ENCODE results near the gene GTPBP4. TPM values are rescaled to one million over a fixed set of nuclear protein-coding genes. Genes with fewer than 3 reads are reported as not detected.
"Not testable (repeated sequence)": the region's sequence is repeated elsewhere in the genome, so short reads cannot be mapped to it uniquely, and the experiment has no call there.

Gene GTPBP4
- total and polyA plus RNA-seq, 11 donors, result 13.3 to 52.0 (median 28.8) TPM

DNA sequence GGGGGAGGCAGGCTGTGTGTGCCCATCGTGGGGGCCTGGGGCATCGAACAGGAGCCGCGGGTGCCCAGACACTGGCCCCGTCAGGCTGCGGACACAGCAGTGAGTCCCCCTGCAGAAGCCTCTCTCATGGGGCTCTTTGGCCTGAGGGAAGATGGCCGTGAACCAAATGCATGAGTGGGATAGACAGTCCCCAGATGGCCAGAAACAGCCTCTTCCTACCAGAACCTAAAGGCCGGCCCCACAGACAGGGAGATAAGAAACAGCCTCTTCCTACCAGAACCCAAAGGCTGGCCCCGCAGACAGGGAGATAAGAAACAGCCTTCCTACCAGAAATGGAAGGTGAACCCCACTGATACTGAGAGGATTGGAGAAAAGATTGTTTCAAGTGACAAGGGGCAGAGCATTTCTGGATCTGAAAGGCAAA, 20.8 kb downstream of the GTPBP4 start:
- ATAC-seq (no peak), DNase-seq (no peak)
- Histone ChIP-seq H3K36me3 (peaks cover 2 to 100% (median 97%) of the 10 kb centered on the region in 9 donors), H3K27ac (no peak overlapping the region), H3K4me1 (no peaks in the 10 kb centered on the region), H3K27me3 (no peaks in the 10 kb centered on the region), H3K4me3 (no peak overlapping the region), H3K9me3 (no peaks in the 10 kb centered on the region)
- WGBS, 4 donors, result 72 to 83% (median 78%) methylated on average over 9 of the region's 9 CpGs
- no peak for TF ChIP-seq POLR2A (IDR thresholded peaks at IDR 0.05)
- TF ChIP-seq, protein P1, sequence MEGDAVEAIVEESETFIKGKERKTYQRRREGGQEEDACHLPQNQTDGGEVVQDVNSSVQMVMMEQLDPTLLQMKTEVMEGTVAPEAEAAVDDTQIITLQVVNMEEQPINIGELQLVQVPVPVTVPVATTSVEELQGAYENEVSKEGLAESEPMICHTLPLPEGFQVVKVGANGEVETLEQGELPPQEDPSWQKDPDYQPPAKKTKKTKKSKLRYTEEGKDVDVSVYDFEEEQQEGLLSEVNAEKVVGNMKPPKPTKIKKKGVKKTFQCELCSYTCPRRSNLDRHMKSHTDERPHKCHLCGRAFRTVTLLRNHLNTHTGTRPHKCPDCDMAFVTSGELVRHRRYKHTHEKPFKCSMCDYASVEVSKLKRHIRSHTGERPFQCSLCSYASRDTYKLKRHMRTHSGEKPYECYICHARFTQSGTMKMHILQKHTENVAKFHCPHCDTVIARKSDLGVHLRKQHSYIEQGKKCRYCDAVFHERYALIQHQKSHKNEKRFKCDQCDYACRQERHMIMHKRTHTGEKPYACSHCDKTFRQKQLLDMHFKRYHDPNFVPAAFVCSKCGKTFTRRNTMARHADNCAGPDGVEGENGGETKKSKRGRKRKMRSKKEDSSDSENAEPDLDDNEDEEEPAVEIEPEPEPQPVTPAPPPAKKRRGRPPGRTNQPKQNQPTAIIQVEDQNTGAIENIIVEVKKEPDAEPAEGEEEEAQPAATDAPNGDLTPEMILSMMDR (IDR thresholded peaks at IDR 0.05), result no peak
- intact Hi-C loops (cut with DNase I), result no loop called here

- DNase-seq; ATAC-seq; intact Hi-C loops (cut with DNase I); H3K27me3 ChIP-seq; H3K9me3 ChIP-seq; H3K27ac ChIP-seq; H3K4me3 ChIP-seq; H3K4me1 ChIP-seq: not testable (repeated sequence)
- H3K36me3 ChIP-seq, result peaks cover 2 to 100% (median 97%) of the 10 kb centered on the region in 9 donors
- WGBS, 4 donors, result 62 to 83% (median 68%) methylated on average over 7 to 8 of the region's 8 CpGs
Measured at GRCh38 chr10:1009947-1010346, 21.7 kb downstream of the GTPBP4 start.

DNA sequence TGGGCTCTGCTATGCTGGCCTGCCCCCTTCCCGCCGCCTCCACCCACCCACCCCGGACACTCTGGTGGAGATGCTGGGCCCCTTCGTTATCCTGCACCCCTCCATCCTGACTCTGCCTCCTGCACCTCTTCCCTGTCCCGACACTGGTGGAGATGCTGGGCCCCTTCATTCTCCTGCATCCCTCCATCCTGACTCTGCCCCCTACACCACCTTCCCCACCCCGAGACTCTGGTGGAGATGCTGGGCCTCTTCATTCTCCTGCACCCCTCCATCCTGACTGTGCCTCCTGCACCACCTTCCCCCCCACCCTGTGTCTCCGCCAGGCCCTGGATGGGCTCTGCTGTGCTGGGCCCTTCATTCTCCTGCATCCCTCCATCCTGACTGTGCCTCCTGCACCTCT, 22.5 kb downstream of the GTPBP4 start:
- Histone ChIP-seq H3K27me3 (no peaks in the 10 kb centered on the region), H3K4me3 (no peak overlapping the region), H3K27ac (no peak overlapping the region), H3K9me3 (no peaks in the 10 kb centered on the region), H3K36me3 (peaks cover 2 to 97% (median 93%) of the 10 kb centered on the region in 9 donors), H3K4me1 (no peaks in the 10 kb centered on the region)
- 93 to 96% (median 94%) methylated on average over 7 of the region's 7 CpGs for WGBS, 4 donors
- intact Hi-C loops (cut with DNase I), result no loop called here
- DNase-seq (no peak), ATAC-seq (peak in 1 of 4 donors; percentile 53)
- TF ChIP-seq POLR2A (IDR thresholded peaks at IDR 0.05), result no peak
- TF ChIP-seq, protein P1 (IDR thresholded peaks at IDR 0.05), result no peak

DNA sequence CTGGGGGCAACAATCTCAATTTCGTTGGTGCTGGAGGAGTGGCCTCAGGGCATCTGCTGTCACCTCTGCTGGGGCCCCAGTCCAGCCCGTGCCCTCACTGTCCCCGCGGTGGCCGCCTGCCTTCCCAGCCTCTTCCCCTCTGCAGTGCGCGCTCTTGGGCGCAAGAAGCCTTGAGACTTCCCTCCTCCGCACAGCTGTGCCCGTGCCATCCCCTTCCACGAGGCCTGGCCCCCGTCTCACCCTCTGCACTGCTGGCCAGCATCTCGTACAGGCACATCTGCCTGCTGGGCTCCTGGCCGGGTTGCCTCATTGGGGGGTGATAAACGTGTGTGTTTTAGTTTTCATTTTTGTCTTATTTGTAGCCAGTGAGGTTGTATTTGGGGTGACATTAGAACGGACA, 23.5 kb downstream of the GTPBP4 start:
- H3K27ac ChIP-seq, result no peak overlapping the region
- H3K27me3 ChIP-seq, result no peaks in the 10 kb centered on the region
- peaks cover 2 to 97% (median 93%) of the 10 kb centered on the region in 9 donors for H3K36me3 ChIP-seq
- intact Hi-C loops (cut with DNase I), result no loop called here
- no peak for ATAC-seq
- DNase-seq, result no peak
- no peaks in the 10 kb centered on the region for H3K9me3 ChIP-seq
- no peak overlapping the region for H3K4me3 ChIP-seq
- TF ChIP-seq, protein P1 (IDR thresholded peaks at IDR 0.05), result no peak
- no peak for TF ChIP-seq POLR2A (IDR thresholded peaks at IDR 0.05)
- no peaks in the 10 kb centered on the region for H3K4me1 ChIP-seq
- 93 to 96% (median 95%) methylated on average over 16 of the region's 16 CpGs for WGBS, 4 donors

DNA sequence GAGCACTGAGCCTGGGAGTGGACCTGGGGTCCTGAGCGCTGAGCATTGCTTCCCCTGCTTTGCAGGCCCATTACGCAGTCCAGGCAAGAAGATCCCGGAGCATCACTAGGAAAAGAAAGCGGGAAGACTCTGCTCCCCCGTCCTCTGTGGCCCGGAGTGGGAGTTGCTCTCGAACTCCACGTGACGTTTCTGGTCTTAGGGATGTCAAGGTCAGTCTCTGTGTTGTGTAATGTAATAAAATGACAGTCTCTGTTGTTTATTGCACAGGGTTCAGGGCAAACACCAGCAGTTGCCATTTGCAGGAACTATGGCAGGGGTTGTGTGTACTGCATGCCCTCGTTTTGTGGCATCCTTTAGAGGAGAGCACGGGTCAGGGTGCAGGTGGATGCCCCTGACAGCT, 27.5 kb downstream of the GTPBP4 start:
- TF ChIP-seq POLR2A (IDR thresholded peaks at IDR 0.05), result no peak
- TF ChIP-seq, protein P1 (IDR thresholded peaks at IDR 0.05), result no peak
- Histone ChIP-seq H3K4me3 (no peak overlapping the region), H3K4me1 (no peaks in the 10 kb centered on the region), H3K9me3 (no peaks in the 10 kb centered on the region), H3K27me3 (no peaks in the 10 kb centered on the region), H3K36me3 (peaks cover 2 to 91% (median 89%) of the 10 kb centered on the region in 9 donors), H3K27ac (no peak overlapping the region)
- no peak for DNase-seq
- intact Hi-C loops (cut with DNase I), result no loop called here
- WGBS, 4 donors, result 94 to 97% (median 96%) methylated on average over 10 to 11 of the region's 11 CpGs
- no peak for ATAC-seq
